Nephron progenitor cell (in vitro differentiated cells): ENCODE data around the gene MYLK.
"Not testable (repeated sequence)": the region's sequence is repeated elsewhere in the genome, so short reads cannot be mapped to it uniquely, and the experiment has no call there.

Experiments
- DNase-seq: peaks from one replicate; pipeline ENCODE4 v3.0.0; 2021
- H3K27ac Mint-ChIP-seq: 2 replicates; pipeline ENCODE4 v1.8.0; 2021; ENCODE audit warnings: mild to moderate bottlenecking, moderate library complexity, mixed read lengths
- H3K27me3 Mint-ChIP-seq: 2 replicates; pipeline ENCODE4 v1.8.0; 2021; ENCODE audit warnings: mild to moderate bottlenecking, low read depth, mixed read lengths; ENCODE audit not compliant: poor library complexity
- H3K36me3 Mint-ChIP-seq: 2 replicates; pipeline ENCODE4 v1.8.0; 2021; ENCODE audit warnings: low read depth, mixed read lengths
- H3K4me1 Mint-ChIP-seq: 2 replicates; pipeline ENCODE4 v1.8.0; 2021; ENCODE audit warnings: mixed read lengths
- H3K4me3 Mint-ChIP-seq: 2 replicates; pipeline ENCODE4 v1.8.0; 2021; ENCODE audit warnings: mild to moderate bottlenecking, moderate library complexity, mixed read lengths
- H3K9me3 Mint-ChIP-seq: 2 replicates; pipeline ENCODE4 v1.8.0; 2021; ENCODE audit warnings: mild to moderate bottlenecking, moderate library complexity, mixed read lengths
- CTCF ChIP-seq: fragments of 200-600 bp; sonication (generic); IDR thresholded peaks from 2 replicates; pipeline ENCODE4 v1.5.0; 2021; ENCODE audit warnings: antibody characterized with exemption

MYLK gene

GRCh38 chr3:123713211-123713610 is 170.9 kb downstream of the MYLK start:
- DNase-seq: no peak
- peaks cover 32% of the 10 kb centered on the region for H3K4me1 Mint-ChIP-seq
- H3K27ac Mint-ChIP-seq: no peak overlapping the region
- no peaks in the 10 kb centered on the region for H3K36me3 Mint-ChIP-seq
- H3K27me3 Mint-ChIP-seq: peaks cover 7% of the 10 kb centered on the region
- H3K4me3 Mint-ChIP-seq: no peak overlapping the region
- no peak for TF ChIP-seq CTCF
- H3K9me3 Mint-ChIP-seq: no peaks in the 10 kb centered on the region

DNA sequence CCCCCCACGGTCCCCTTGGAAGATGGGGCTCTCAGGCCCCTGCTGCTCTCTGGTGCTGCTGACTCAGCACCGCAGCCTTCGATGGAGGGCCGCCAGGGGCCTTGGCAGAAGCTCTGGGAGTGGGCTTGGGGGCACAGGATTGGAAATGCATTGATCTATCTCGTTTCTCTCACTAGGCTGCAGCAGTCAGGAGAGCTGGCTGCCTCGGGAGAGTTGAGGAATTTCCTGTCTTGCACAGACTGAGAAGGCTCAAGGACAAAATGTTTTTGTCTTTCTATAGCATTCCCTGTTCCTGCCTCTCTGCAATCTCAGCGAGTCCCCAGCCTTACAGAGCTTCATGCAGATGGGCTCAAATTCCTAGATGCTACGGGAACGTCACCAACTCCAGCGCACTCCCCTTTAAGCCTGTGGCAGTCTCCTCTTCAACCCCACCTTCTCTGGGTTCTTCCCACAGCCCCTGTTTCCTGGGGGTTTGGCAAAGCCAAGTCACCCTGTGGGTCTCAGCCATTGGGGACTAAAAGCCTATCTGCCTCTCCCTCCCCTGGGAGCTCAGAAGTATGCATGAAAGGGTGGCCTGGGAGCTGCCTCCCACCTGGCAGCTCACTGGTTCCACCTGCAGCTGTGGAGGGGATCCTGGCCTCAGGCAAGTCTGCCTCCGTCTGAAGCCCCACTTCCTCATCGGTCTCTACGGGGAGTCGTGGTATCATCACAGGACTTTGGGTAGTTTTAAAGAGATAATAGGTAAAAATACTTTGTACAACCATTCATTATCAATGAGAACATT is 171.9 kb downstream of the MYLK start:
- no peaks in the 10 kb centered on the region for H3K9me3 Mint-ChIP-seq
- DNase-seq: no peak
- H3K27ac Mint-ChIP-seq: peak overlapping the region; percentile 83
- no peak for TF ChIP-seq CTCF
- peaks cover 7% of the 10 kb centered on the region for H3K27me3 Mint-ChIP-seq
- H3K4me1 Mint-ChIP-seq: peaks cover 32% of the 10 kb centered on the region
- H3K4me3 Mint-ChIP-seq: no peak overlapping the region
- H3K36me3 Mint-ChIP-seq: no peaks in the 10 kb centered on the region

GRCh38 chr3:123711356-123711755 is 172.8 kb downstream of the MYLK start:
- DNase-seq: no peak
- Mint-ChIP-seq H3K27me3 (peaks cover 7% of the 10 kb centered on the region), H3K27ac (no peak overlapping the region), H3K4me1 (peaks cover 29% of the 10 kb centered on the region), H3K4me3 (no peak overlapping the region), H3K9me3 (no peaks in the 10 kb centered on the region), H3K36me3 (no peaks in the 10 kb centered on the region)
- no peak for TF ChIP-seq CTCF

- Mint-ChIP-seq H3K4me1 (peaks cover 23% of the 10 kb centered on the region), H3K9me3 (no peaks in the 10 kb centered on the region), H3K27ac (no peak overlapping the region), H3K36me3 (no peaks in the 10 kb centered on the region), H3K27me3 (peaks cover 2% of the 10 kb centered on the region), H3K4me3 (no peak overlapping the region)
- DNase-seq: no peak
- TF ChIP-seq CTCF: no peak
Observed at GRCh38 chr3:123708531-123708930, 175.6 kb downstream of the MYLK start.

DNA sequence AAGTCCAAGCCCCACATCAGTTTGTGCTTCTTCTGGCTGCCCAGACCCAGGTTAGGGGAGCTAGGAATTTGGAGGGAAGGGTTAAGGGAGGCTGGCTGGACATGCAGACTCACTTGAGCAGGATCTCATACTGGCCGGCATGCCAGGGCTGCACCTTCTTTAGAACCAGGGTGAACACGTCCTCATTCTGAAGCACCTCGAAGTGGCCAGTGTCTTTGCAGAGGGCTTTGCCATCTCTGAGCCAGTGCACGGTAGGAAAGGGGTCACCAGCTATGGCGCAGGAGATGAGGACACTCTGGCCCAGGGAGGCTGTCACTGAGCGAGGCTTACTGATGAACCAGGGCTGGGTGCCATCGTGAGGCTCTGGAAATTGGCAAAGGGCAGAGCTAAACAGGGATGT is 176.5 kb downstream of the MYLK start:
- DNase-seq, H3K9me3 Mint-ChIP-seq, H3K36me3 Mint-ChIP-seq, H3K27me3 Mint-ChIP-seq, H3K27ac Mint-ChIP-seq, H3K4me3 Mint-ChIP-seq: not testable (repeated sequence)
- peaks cover 23% of the 10 kb centered on the region for H3K4me1 Mint-ChIP-seq

- no peaks in the 10 kb centered on the region for H3K9me3 Mint-ChIP-seq
- no peaks in the 10 kb centered on the region for H3K36me3 Mint-ChIP-seq
- H3K27ac Mint-ChIP-seq: no peak overlapping the region
- DNase-seq: no peak
- no peak for TF ChIP-seq CTCF
- no peak overlapping the region for H3K4me3 Mint-ChIP-seq
- H3K27me3 Mint-ChIP-seq: no peaks in the 10 kb centered on the region
- peaks cover 20% of the 10 kb centered on the region for H3K4me1 Mint-ChIP-seq
Observed at GRCh38 chr3:123706871-123707270, 177.3 kb downstream of the MYLK start.
